ENCODE results near the gene PPIB. TPM values are rescaled to one million over a fixed set of nuclear protein-coding genes. Genes with fewer than 3 reads are reported as not detected.

The PPIB gene
- total and polyA plus RNA-seq, 4 donors = 379 to 768 (median 632) TPM

DNA sequence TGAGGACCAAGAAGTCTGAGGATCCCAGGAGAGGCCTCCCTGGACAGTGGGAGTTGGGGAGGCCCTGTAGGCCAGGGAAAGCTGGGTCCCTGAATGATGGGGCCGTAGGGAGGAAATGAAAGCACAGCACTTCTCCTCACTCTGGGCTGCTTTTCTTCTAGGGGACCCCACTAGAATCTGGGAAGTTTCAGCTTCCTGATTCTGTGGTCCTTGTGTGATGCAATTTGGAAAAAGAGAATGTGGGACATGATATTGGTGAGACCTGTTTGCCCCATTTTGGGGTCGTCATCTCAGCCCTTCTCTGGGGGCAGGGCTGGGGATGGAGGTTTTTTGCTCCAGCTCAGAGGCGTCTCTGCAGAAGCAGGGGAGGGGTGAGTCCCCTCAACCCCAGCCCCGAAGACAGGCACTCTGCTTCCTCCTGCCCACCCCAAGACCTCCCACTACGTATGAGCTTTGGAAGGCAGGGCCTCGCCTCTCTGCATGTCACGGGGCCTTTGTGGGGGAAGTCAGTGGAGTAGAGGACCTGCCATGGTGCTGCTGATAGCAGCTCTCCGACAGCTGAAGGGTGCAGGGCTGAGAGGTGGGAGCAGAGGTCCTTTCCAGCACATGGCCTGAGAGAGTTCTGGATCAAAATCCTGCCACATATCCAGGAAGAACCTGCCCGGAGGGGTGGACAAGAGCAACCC lies 12.8 kb downstream of the PPIB start:
- TF ChIP-seq EGR1 (IDR thresholded peaks at IDR 0.05; ENCODE audit: low read depth in 2 of 2) (no peak), YY1 (IDR thresholded peaks at IDR 0.05) (no peak)
- 80% methylated on average over 9 of the region's 9 CpGs for WGBS
- H3K27ac ChIP-seq (ENCODE audit: low read depth in 1 of 2, low read length in 2 of 2) = no peak overlapping the region
- H3K4me3 ChIP-seq (ENCODE audit: low read depth in 1 of 3, low read length in 3 of 3) = no peak overlapping the region
- H3K9ac ChIP-seq (ENCODE audit: low read depth in 1 of 2, low read length in 2 of 2) = no peak overlapping the region
- peaks cover 16 to 25% (median 21%) of the 10 kb centered on the region in 4 donors for H3K4me1 ChIP-seq (ENCODE audit: control insufficient read depth in 4 of 4, insufficient read depth in 4 of 4, low read length in 3 of 4)
- H3K27me3 ChIP-seq (ENCODE audit: control insufficient read depth in 4 of 4, insufficient read depth in 4 of 4, low read length in 3 of 4) = no peaks in the 10 kb centered on the region
- no peaks in the 10 kb centered on the region for H3K9me3 ChIP-seq (ENCODE audit: control insufficient read depth in 4 of 4, low read length in 3 of 4)
- H3K36me3 ChIP-seq (ENCODE audit: control insufficient read depth in 4 of 4, insufficient read depth in 3 of 4, low read depth in 1 of 4, low read length in 3 of 4) = peaks cover 0 to 8% (median 3%) of the 10 kb centered on the region in 4 donors
- DNase-seq (ENCODE audit: low spot score) = no peak

DNA sequence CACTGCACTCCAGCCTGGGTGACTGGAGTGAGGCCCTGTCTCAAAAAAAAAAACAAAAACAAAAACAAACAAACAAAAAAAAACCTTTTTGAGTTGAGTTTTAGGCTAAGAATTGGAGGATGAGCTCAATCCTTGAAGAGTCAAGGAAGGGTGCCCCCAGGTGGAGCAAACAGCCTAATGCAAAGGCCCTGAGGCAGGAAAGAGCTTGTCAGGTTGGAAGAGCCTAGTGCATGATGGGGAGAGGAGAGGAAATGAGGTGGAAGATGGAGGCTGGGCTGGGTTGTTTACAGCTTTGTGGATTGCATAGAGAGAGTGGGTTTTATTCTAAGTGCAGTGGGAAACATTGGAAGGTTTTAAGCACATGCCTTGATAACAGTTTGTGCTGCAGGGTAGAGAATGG lies 13.4 kb downstream of the PPIB start:
- no peak overlapping the region for H3K27ac ChIP-seq (ENCODE audit: low read depth in 1 of 2, low read length in 2 of 2)
- no peaks in the 10 kb centered on the region for H3K9me3 ChIP-seq (ENCODE audit: control insufficient read depth in 4 of 4, low read length in 3 of 4)
- no peak overlapping the region for H3K4me3 ChIP-seq (ENCODE audit: low read depth in 1 of 3, low read length in 3 of 3)
- H3K27me3 ChIP-seq (ENCODE audit: control insufficient read depth in 4 of 4, insufficient read depth in 4 of 4, low read length in 3 of 4) = no peaks in the 10 kb centered on the region
- peaks cover 0 to 11% (median 3%) of the 10 kb centered on the region in 4 donors for H3K36me3 ChIP-seq (ENCODE audit: control insufficient read depth in 4 of 4, insufficient read depth in 3 of 4, low read depth in 1 of 4, low read length in 3 of 4)
- TF ChIP-seq RAD21 (IDR thresholded peaks at IDR 0.05) = peak in 1 of 2 donors; percentile 51
- TF ChIP-seq FOXA2 (IDR thresholded peaks at IDR 0.05) = no peak
- DNase-seq (ENCODE audit: low spot score) = no peak
- H3K4me1 ChIP-seq (ENCODE audit: control insufficient read depth in 4 of 4, insufficient read depth in 4 of 4, low read length in 3 of 4) = peaks cover 16 to 25% (median 21%) of the 10 kb centered on the region in 4 donors
- no peak overlapping the region for H3K9ac ChIP-seq (ENCODE audit: low read depth in 1 of 2, low read length in 2 of 2)

DNA sequence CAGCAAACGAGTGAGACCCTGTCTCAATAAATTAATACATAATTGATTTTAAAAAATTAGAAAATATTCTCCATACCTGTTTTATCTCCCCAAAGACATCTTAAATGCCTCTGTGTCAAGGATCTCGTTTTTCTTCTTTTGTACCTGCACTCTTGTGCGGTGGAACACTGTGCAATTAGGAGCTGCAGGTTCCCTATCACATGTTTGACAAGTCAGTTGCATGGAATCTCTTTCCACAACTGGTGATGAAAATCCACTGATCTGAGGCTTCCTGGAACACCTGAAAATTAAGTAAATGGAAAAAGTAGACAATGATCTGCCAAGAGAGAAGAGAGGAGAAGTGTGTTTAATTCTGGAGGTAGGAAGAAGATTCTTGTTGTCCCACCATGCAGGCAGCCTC lies 14.2 kb downstream of the PPIB start:
- TF ChIP-seq, protein P1, sequence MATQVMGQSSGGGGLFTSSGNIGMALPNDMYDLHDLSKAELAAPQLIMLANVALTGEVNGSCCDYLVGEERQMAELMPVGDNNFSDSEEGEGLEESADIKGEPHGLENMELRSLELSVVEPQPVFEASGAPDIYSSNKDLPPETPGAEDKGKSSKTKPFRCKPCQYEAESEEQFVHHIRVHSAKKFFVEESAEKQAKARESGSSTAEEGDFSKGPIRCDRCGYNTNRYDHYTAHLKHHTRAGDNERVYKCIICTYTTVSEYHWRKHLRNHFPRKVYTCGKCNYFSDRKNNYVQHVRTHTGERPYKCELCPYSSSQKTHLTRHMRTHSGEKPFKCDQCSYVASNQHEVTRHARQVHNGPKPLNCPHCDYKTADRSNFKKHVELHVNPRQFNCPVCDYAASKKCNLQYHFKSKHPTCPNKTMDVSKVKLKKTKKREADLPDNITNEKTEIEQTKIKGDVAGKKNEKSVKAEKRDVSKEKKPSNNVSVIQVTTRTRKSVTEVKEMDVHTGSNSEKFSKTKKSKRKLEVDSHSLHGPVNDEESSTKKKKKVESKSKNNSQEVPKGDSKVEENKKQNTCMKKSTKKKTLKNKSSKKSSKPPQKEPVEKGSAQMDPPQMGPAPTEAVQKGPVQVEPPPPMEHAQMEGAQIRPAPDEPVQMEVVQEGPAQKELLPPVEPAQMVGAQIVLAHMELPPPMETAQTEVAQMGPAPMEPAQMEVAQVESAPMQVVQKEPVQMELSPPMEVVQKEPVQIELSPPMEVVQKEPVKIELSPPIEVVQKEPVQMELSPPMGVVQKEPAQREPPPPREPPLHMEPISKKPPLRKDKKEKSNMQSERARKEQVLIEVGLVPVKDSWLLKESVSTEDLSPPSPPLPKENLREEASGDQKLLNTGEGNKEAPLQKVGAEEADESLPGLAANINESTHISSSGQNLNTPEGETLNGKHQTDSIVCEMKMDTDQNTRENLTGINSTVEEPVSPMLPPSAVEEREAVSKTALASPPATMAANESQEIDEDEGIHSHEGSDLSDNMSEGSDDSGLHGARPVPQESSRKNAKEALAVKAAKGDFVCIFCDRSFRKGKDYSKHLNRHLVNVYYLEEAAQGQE (IDR thresholded peaks at IDR 0.05) = no peak
- TF ChIP-seq EGR1 (IDR thresholded peaks at IDR 0.05; ENCODE audit: low read depth in 2 of 2) (no peak), YY1 (IDR thresholded peaks at IDR 0.05) (no peak), RXRA (IDR thresholded peaks at IDR 0.05) (peak in 1 of 2 donors; percentile 48), FOXA2 (IDR thresholded peaks at IDR 0.05) (no peak), RAD21 (IDR thresholded peaks at IDR 0.05) (no peak), HNF4G (IDR thresholded peaks at IDR 0.05) (no peak), NR2F2 (IDR thresholded peaks at IDR 0.05) (no peak), GABPA (IDR thresholded peaks at IDR 0.05 in 1 of 2, conservative IDR thresholded peaks at IDR 0.05 in 1 of 2) (no peak), TAF1 (conservative IDR thresholded peaks at IDR 0.05) (no peak), HNF4A (conservative IDR thresholded peaks at IDR 0.05) (peak in 1 of 2 donors; percentile 41), JUND (IDR thresholded peaks at IDR 0.05) (peak in 1 of 2 donors; percentile 32), FOXA1 (IDR thresholded peaks at IDR 0.05) (no peak), SP1 (IDR thresholded peaks at IDR 0.05) (no peak)
- TF ChIP-seq, protein P2, sequence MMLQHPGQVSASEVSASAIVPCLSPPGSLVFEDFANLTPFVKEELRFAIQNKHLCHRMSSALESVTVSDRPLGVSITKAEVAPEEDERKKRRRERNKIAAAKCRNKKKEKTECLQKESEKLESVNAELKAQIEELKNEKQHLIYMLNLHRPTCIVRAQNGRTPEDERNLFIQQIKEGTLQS (IDR thresholded peaks at IDR 0.05) = no peak
- TF ChIP-seq, protein P3, sequence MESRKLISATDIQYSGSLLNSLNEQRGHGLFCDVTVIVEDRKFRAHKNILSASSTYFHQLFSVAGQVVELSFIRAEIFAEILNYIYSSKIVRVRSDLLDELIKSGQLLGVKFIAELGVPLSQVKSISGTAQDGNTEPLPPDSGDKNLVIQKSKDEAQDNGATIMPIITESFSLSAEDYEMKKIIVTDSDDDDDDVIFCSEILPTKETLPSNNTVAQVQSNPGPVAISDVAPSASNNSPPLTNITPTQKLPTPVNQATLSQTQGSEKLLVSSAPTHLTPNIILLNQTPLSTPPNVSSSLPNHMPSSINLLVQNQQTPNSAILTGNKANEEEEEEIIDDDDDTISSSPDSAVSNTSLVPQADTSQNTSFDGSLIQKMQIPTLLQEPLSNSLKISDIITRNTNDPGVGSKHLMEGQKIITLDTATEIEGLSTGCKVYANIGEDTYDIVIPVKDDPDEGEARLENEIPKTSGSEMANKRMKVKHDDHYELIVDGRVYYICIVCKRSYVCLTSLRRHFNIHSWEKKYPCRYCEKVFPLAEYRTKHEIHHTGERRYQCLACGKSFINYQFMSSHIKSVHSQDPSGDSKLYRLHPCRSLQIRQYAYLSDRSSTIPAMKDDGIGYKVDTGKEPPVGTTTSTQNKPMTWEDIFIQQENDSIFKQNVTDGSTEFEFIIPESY (IDR thresholded peaks at IDR 0.05) = no peak
- TF ChIP-seq, protein P4, sequence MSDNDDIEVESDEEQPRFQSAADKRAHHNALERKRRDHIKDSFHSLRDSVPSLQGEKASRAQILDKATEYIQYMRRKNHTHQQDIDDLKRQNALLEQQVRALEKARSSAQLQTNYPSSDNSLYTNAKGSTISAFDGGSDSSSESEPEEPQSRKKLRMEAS (IDR thresholded peaks at IDR 0.05) = peak; percentile 22
- TF ChIP-seq, protein P5, sequence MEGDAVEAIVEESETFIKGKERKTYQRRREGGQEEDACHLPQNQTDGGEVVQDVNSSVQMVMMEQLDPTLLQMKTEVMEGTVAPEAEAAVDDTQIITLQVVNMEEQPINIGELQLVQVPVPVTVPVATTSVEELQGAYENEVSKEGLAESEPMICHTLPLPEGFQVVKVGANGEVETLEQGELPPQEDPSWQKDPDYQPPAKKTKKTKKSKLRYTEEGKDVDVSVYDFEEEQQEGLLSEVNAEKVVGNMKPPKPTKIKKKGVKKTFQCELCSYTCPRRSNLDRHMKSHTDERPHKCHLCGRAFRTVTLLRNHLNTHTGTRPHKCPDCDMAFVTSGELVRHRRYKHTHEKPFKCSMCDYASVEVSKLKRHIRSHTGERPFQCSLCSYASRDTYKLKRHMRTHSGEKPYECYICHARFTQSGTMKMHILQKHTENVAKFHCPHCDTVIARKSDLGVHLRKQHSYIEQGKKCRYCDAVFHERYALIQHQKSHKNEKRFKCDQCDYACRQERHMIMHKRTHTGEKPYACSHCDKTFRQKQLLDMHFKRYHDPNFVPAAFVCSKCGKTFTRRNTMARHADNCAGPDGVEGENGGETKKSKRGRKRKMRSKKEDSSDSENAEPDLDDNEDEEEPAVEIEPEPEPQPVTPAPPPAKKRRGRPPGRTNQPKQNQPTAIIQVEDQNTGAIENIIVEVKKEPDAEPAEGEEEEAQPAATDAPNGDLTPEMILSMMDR (IDR thresholded peaks at IDR 0.05; ENCODE audit: low read depth, low read length, missing input control) = no peak
- Histone ChIP-seq H3K4me3 (ENCODE audit: low read depth in 1 of 3, low read length in 3 of 3) (no peak overlapping the region), H3K4me1 (ENCODE audit: control insufficient read depth in 4 of 4, insufficient read depth in 4 of 4, low read length in 3 of 4) (peaks cover 16 to 23% (median 20%) of the 10 kb centered on the region in 4 donors), H3K36me3 (ENCODE audit: control insufficient read depth in 4 of 4, insufficient read depth in 3 of 4, low read depth in 1 of 4, low read length in 3 of 4) (peaks cover 0 to 15% (median 1%) of the 10 kb centered on the region in 4 donors), H3K9me3 (ENCODE audit: control insufficient read depth in 4 of 4, low read length in 3 of 4) (no peaks in the 10 kb centered on the region), H3K27ac (ENCODE audit: low read depth in 1 of 2, low read length in 2 of 2) (no peak overlapping the region), H3K9ac (ENCODE audit: low read depth in 1 of 2, low read length in 2 of 2) (no peak overlapping the region), H3K27me3 (ENCODE audit: control insufficient read depth in 4 of 4, insufficient read depth in 4 of 4, low read length in 3 of 4) (no peaks in the 10 kb centered on the region)
- no peak for DNase-seq (ENCODE audit: low spot score)
- WGBS = 60% methylated on average over 3 of the region's 3 CpGs
